GM18873 (cell line): ENCODE results near the gene SLC11A2.
"Not testable (repeated sequence)": the region's sequence is repeated elsewhere in the genome, so short reads cannot be mapped to it uniquely, and the experiment has no call there.

Experiments
- ATAC-seq: cut with Tn5 transposase; IDR thresholded peaks from one replicate; pipeline ENCODE4 v1.9.1; 2021; ENCODE audit warnings: mild to moderate bottlenecking, moderate library complexity, moderate number of reproducible peaks; ENCODE audit not compliant: unreplicated experiment, low FRiP score

SLC11A2 gene

DNA sequence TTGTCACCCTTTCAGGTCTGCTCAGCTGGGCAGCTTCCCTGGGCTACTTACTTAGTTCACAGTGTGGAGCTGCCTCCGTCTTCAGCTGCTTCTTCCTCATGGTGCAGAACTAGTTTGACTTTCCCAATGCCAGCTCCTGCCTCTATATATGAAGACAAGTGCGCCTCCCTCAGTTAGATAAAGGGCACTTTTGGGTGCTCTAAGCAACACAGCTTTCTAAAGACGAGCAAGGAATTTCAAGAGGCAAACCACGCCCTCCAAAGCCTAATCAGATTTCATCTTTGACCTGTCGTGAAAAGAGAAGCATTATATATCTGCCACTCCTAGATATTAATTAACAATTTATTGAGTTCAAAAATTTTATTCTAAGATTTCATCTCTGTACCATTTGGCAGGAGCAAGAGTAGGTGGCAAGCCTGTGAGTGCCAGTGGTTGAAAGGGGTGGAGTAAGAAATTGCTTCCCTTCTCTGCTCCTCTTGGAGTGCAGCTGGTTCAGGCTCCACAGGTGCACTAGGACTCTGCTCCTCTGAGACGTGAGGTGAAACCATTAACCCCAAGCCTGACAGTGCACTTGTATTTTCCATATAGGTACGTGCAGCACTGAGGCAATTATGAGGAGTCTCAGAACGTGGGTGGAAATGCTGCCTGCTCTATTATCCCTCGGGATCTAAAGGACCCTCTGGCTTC, 2.1 kb upstream of the SLC11A2 start:
- ATAC-seq = no peak

GRCh38 chr12:51027342-51027835, 1.2 kb upstream of the SLC11A2 start:
- no peak for ATAC-seq

- no peak for ATAC-seq
Measured at GRCh38 chr12:51025338-51025835, 797 bp downstream of the SLC11A2 start.

DNA sequence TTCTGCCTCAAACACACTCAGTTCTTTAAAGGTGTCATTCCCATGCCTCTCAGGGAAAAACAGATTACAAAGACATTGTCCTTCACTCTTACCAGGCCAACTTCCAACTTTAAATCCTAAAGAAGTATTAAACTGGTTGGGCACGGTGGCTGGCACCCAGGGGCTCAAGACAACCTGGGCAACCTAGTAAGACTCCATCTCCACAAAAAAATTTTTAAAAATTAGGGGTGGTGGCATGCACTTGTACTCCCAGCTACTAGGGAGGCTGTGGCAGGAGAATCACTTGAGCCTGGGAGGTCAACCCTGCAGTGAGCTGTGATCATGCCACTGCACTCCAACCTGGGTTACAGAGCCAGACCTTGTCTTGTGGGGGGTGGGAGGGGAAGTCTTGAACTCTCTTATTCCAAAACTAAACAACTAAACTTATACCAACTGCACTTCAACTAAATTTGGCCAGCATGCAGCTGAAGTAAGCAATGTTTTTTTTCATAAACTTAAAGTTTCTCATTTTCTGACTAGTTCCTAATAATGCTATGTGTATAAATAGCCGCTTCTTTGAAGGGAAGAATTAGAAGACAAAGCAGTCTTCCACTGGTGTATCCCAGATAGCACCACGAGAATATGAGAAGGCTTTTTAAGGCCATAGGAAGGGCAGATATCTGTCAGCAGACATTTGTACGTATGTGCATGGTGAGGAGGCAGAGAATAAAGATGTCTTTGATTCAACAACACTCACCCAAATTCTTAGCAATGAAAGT, 2.4 kb downstream of the SLC11A2 start:
- ATAC-seq = no peak

DNA sequence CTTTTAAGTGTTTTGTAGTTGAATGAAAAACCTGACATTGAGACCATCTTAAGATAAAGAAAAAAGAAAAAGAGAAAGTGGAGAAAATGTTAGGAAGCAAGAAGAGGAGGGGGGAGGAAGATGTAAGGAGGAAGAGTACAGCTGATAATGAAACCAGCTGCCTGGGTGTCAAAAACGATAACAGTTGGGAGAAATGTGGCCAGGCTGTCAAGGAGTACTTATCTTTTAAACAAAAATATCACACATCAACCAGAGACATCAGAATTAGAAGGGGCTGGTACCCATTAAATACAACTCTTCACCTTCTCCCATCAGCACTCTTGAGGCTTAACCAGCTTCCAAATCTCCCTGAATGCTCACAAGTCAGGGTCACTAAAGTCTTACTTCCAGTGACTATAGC, 4.5 kb downstream of the SLC11A2 start:
- ATAC-seq = no peak

- no peak for ATAC-seq
Measured at GRCh38 chr12:51020448-51021182, 5.6 kb downstream of the SLC11A2 start.

DNA sequence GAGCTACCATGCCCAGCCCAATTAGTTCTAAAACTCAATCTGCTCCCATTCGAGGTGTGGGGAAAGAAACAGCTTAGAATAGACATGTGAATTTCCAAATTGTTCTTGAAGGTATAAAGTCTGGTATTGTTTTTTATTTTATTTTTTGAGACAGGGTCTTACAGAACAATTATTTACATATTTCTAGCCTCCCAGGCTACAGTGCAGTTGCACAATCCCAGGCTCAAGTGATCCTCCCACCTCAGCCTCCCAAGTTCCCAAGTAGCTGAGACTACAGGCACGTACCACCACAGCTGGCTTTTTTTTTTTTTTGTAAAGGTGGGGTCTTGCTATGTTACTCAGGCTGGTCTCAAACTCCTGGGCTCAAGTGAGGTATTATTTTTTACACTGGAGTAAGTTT, 6.3 kb downstream of the SLC11A2 start:
- no peak for ATAC-seq

DNA sequence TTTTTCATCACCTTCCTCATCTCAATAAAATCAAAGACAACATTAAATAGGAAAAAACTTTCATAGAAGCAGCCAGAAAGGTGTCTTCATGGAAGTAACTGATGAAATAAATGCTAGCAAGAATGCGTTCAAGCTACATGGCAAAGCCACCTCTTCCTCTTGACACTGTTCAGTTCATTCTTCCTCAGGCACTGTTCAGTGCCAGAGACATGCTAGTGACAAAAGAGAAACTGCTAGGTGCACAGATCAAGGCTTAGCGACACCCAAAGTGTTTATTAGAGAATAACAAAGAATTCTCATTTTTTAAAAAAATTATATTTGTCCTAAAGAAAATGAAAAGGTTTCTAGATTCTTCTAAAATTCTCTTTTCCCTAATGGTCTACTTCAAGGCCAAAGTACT, 7.2 kb downstream of the SLC11A2 start:
- ATAC-seq = no peak

- ATAC-seq = no peak
Measured at GRCh38 chr12:51017452-51017851, 8.7 kb downstream of the SLC11A2 start.

GRCh38 chr12:51014467-51014866, 11.7 kb downstream of the SLC11A2 start:
- ATAC-seq = not testable (repeated sequence)

- no peak for ATAC-seq
Measured at GRCh38 chr12:51013441-51013840, 12.7 kb downstream of the SLC11A2 start.

- no peak for ATAC-seq
Measured at GRCh38 chr12:51012570-51013236, 13.5 kb downstream of the SLC11A2 start.

DNA sequence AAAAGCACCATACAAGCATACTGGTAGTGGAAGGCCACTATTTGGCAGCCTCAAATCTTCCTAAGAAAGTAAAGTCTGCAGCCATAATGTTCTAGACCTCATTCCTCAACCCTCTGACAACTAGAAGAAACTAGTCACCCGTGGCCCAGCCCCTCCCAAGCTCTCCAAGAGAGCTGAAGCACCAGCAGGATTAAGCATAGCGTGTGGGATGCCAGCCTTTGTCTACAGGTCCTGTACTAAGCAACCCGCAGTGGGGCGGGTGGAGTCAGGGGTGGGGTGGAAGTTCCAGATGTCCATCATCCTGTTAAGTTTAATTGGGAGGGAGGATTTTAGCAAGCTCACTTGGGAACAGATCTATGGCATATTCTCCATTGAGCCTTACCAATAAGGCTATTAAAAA, 14.2 kb downstream of the SLC11A2 start:
- no peak for ATAC-seq

GRCh38 chr12:51009056-51009440, 17.1 kb downstream of the SLC11A2 start:
- no peak for ATAC-seq

- no peak for ATAC-seq
Measured at GRCh38 chr12:51008329-51009055, 17.7 kb downstream of the SLC11A2 start.

DNA sequence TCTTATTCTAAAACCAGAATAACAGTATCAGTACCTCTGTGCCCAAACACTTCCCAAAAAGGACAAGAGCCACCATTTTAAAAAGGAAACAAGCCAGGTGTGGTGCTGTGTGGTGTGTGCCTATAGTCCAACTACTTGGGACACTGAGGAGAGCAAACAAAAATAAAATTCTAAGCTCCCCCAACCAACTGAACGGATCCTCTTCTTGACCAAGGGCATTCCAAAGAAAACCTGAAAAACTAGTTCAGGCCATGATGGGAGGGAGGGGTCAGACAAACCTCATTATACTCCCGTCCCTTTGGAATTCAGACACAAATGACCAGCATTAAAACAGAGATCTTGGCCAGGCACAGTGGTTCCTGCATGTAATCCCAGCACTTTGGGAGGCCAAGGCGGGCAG, 20.5 kb downstream of the SLC11A2 start:
- ATAC-seq = no peak

- ATAC-seq = no peak
Measured at GRCh38 chr12:51005030-51005429, 21.2 kb downstream of the SLC11A2 start.

- ATAC-seq = no peak
Measured at GRCh38 chr12:51004504-51004903, 21.7 kb downstream of the SLC11A2 start.

DNA sequence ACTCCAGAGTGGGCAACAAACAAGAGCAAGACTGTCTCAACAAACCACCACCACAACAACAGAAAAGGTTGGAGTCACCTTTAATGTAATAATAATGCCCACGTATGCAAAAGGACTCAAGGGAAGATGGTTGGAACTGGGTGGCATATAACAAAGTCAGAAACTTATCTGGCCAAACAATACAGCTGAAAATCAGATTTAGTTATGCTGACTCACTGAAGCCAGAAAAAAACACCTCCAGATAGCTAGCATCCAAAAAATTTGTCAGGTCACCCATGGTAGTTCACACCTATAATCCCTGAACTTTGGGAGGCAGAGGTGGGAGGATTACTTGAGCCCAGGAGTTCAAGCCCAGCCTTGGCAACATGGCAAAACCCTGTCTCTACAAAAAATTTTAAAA, 24.4 kb downstream of the SLC11A2 start:
- no peak for ATAC-seq

DNA sequence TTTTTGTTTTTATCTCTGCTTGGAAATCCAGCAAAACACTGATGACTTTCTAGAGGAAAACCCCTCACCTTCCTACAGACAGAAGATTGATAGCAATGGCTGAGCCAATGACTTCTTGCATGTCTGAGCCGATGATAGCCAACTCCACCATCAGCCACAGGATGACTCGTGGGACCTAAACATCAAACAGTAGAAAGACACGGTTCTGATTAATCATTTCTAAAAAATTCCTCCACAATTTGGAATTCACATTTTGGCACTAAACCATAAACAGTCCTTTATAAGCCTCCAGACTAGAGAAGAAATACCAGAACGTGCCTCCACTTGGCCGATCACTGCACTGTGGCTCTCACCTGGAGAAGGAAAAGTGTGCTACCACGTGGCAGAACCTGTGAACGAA, 25.9 kb downstream of the SLC11A2 start:
- ATAC-seq = no peak
